Nephron (organoid): ENCODE results near the gene CEBPA.

Experiments used
- H3K27ac Mint-ChIP-seq, 3 experiments: 2 replicates each; pipeline ENCODE4 v1.8.0; 2020; ENCODE audit warnings: mixed read lengths in 3 of 3, mild to moderate bottlenecking in 2 of 3, moderate library complexity in 1 of 3
- H3K27me3 Mint-ChIP-seq: 2 replicates; pipeline ENCODE4 v1.8.0; 2021; ENCODE audit warnings: low read depth, mild to moderate bottlenecking, moderate library complexity, mixed read lengths
- H3K36me3 Mint-ChIP-seq: 2 replicates; pipeline ENCODE4 v1.8.0; 2020; ENCODE audit warnings: low read depth, mixed read lengths
- H3K4me1 Mint-ChIP-seq: 2 replicates; pipeline ENCODE4 v1.8.0; 2020; ENCODE audit warnings: mixed read lengths
- H3K4me3 Mint-ChIP-seq, 3 experiments: 2 replicates each; pipeline ENCODE4 v1.8.0; 2020; ENCODE audit warnings: mild to moderate bottlenecking in 3 of 3, mixed read lengths in 3 of 3, moderate library complexity in 2 of 3
- H3K9me3 Mint-ChIP-seq: 2 replicates; pipeline ENCODE4 v1.8.0; 2020; ENCODE audit warnings: mixed read lengths
- CTCF ChIP-seq, 3 experiments: fragments of 200-600 bp; sonication (generic); IDR thresholded peaks; one replicate each; pipeline ENCODE4 v1.5.0; 2021; ENCODE audit warnings: antibody characterized with exemption in 3 of 3; ENCODE audit not compliant: unreplicated experiment in 3 of 3

The CEBPA gene

GRCh38 chr19:33300009-33300893 lies 2.1 kb downstream of the CEBPA start:
- peak overlapping the region; percentile 68 to 78 (median 74) for H3K4me3 Mint-ChIP-seq
- TF ChIP-seq CTCF (IDR thresholded peaks at IDR 0.05; ENCODE audit: unreplicated experiment in 3 of 3) = no peak
- H3K4me1 Mint-ChIP-seq = peaks cover 26% of the 10 kb centered on the region
- H3K36me3 Mint-ChIP-seq = no peaks in the 10 kb centered on the region
- H3K27me3 Mint-ChIP-seq = peaks cover 59% of the 10 kb centered on the region
- no peak overlapping the region for H3K27ac Mint-ChIP-seq
- no peaks in the 10 kb centered on the region for H3K9me3 Mint-ChIP-seq

- Mint-ChIP-seq H3K9me3 (no peaks in the 10 kb centered on the region), H3K4me3 (peak overlapping the region in 2 of 3 experiments; percentile 27 to 78), H3K36me3 (no peaks in the 10 kb centered on the region), H3K27me3 (peaks cover 60% of the 10 kb centered on the region), H3K4me1 (peaks cover 18% of the 10 kb centered on the region), H3K27ac (no peak overlapping the region)
- TF ChIP-seq CTCF (IDR thresholded peaks at IDR 0.05; ENCODE audit: unreplicated experiment in 3 of 3) = no peak
These were observed 3.2 kb downstream of the CEBPA start for GRCh38 chr19:33299051-33299688.

GRCh38 chr19:33298146-33298911 lies 4.0 kb downstream of the CEBPA start:
- no peaks in the 10 kb centered on the region for H3K9me3 Mint-ChIP-seq
- peaks cover 22% of the 10 kb centered on the region for H3K4me1 Mint-ChIP-seq
- H3K27ac Mint-ChIP-seq = peak overlapping the region in 1 of 3 experiments; percentile 48
- peaks cover 68% of the 10 kb centered on the region for H3K27me3 Mint-ChIP-seq
- H3K4me3 Mint-ChIP-seq = no peak overlapping the region
- no peak for TF ChIP-seq CTCF (IDR thresholded peaks at IDR 0.05; ENCODE audit: unreplicated experiment in 3 of 3)
- H3K36me3 Mint-ChIP-seq = no peaks in the 10 kb centered on the region

- no peaks in the 10 kb centered on the region for H3K36me3 Mint-ChIP-seq
- peaks cover 27% of the 10 kb centered on the region for H3K4me1 Mint-ChIP-seq
- TF ChIP-seq CTCF (IDR thresholded peaks at IDR 0.05; ENCODE audit: unreplicated experiment in 3 of 3) = no peak
- no peaks in the 10 kb centered on the region for H3K9me3 Mint-ChIP-seq
- no peak overlapping the region for H3K4me3 Mint-ChIP-seq
- H3K27me3 Mint-ChIP-seq = peaks cover 74% of the 10 kb centered on the region
- H3K27ac Mint-ChIP-seq = no peak overlapping the region
These were observed 4.8 kb downstream of the CEBPA start for GRCh38 chr19:33297401-33298145.

DNA sequence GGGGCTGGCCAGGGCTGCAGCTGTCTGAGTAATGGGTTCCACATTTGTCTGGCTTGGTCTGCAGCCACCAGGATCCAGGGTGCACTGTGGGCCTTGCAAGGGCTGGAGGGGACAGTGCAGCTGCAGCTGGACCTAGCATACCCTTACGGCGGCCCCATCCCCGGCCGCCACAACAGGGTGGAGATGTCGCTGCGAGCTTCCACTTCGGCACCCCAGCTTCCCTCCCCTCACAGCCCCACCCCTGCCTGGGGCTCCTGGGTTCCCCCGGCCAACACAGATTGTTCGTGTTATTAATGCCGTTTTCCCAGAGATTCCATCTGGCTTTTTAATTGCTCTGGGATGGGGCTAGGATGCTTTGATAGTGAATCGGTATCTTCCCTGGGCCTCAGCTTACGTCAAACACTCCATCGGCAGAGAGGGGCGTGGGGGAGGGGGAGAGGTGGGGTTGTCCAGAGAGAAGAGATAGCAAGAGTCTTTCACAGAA lies 5.8 kb downstream of the CEBPA start:
- H3K27ac Mint-ChIP-seq = no peak overlapping the region
- TF ChIP-seq CTCF (IDR thresholded peaks at IDR 0.05; ENCODE audit: unreplicated experiment in 3 of 3) = no peak
- H3K9me3 Mint-ChIP-seq = no peaks in the 10 kb centered on the region
- no peaks in the 10 kb centered on the region for H3K36me3 Mint-ChIP-seq
- peaks cover 27% of the 10 kb centered on the region for H3K4me1 Mint-ChIP-seq
- H3K4me3 Mint-ChIP-seq = no peak overlapping the region
- peaks cover 84% of the 10 kb centered on the region for H3K27me3 Mint-ChIP-seq
